NCI-H69 (cell line): ENCODE data around the gene SLC38A1.
"Not testable (repeated sequence)": the region's sequence is repeated elsewhere in the genome, so short reads cannot be mapped to it uniquely, and the experiment has no call there.

Experiments used
- DNase-seq: peaks from one replicate; lab custom pipeline; 2025; lab: John Stamatoyannopoulos, UW

The SLC38A1 gene

DNA sequence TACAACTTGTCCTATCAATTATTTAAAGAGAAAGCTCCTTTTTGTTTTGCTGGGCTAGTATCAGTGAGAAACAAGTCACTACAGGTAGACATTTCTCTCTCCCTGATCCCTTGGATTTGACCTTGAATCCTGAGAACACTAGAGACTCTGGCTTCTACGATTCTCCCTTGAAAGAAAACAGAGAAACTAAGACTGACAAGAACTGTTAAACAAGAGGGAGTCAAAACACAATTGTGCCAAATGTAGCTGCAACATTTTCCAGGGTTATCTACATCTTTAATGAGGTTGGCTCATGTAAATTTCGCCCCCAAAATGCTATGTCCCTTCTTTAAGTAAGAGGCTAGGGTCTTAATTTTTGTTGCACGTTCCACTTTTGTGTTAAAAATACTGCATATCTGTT, 62.4 kb downstream of the SLC38A1 start:
- DNase-seq, result no peak

- no peak for DNase-seq
Observed at GRCh38 chr12:46205294-46205693, 63.5 kb downstream of the SLC38A1 start.

- no peak for DNase-seq
Observed at GRCh38 chr12:46201284-46201789, 67.5 kb downstream of the SLC38A1 start.

DNA sequence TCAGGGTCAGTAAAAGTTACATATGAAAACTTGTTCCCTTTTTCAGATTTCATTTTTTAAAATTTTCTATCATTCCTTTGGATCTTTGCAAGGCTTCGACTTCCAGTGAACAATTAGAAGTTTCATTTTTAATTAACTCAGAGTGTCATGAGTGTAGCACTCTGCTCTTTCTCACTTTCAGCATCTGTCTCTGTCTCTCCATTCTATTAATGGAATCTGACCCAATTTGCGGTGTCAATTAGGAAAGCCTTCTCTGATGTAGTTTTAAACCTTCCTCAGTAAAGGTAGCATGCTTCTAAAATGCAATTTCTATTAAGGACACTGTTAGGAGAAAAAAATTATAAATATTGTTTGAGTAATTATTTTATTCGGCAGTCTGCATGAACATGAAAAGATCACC, 68.3 kb downstream of the SLC38A1 start:
- no peak for DNase-seq

DNA sequence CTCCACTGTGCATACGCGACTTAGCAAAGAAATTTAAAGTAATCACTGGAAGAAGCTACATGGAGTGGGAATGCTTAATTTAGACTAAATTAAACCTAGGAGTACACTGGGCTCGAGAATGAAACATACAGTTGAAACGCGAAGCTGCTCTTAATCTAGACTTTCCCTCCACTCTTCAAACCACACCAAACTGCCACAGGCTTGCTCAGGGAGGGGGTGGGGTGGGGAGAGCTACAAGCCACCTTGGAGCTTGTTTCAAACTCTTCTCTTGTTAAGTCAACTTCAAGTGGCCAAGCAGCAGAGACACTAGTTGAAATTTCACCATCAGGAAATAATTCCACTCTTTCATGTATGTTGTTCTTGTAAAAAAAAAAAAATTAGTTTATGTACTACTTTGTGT, 69.9 kb downstream of the SLC38A1 start:
- DNase-seq, result no peak

DNA sequence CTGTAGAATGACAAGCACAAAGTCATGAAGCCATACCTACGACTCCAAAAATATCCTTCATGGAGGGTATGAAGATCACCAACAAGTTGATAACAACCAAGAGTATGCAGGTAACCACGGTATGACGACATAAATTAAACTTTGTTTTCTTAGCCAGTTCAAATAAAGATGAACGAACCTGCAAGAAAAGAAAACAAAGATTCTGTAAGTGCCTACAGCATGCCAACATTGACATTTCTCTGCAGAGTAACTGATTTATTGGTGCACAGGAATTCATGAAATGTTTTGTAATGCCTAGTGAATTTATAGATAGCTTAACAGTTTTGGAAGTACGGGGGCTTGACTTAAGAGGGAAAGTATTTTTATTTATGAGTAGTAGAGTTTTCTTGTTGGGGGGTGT, 71.0 kb downstream of the SLC38A1 start:
- no peak for DNase-seq

GRCh38 chr12:46190533-46190932, 78.3 kb downstream of the SLC38A1 start:
- not testable (repeated sequence) for DNase-seq

DNA sequence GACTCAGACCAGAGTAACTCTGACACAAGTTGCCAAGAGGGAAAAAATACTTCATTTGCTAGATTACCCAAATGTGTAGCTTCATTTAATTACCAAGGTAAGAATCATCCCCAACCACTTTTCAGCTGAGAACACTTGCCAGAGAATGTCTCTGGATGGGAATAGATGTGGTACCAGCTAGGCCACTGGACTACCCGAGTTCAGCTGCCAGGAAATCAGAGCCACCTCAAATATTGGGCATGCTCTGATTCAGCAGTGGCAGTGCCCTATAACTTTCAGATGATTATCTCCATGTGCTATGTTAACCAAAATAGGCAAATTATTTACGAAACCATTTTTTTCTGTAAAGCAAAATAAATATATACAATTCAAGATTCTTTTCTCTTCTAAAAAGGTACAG, 80.7 kb downstream of the SLC38A1 start:
- no peak for DNase-seq

- DNase-seq, result no peak
Observed at GRCh38 chr12:46187023-46187422, 81.8 kb downstream of the SLC38A1 start.

- no peak for DNase-seq
Observed at GRCh38 chr12:46186088-46186487, 82.8 kb downstream of the SLC38A1 start.

DNA sequence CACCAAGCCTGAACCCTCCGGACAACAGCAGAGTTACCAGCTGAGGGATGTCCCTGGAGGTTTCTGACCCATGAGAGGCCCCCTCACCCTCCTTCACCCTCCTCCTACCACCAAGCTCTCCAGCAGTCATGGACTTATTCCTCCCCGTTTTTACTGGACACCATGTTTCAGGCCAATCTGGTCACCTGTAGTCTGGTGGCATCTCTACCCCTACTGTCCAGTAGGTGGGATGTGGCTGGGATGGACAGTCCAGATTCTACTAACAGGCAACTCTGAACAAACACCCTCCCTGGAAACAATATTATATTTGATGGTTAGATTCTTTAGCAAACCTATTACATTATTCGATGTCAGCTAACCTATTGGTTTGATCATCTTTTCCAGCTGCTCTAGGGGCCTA, 83.2 kb downstream of the SLC38A1 start:
- no peak for DNase-seq

GRCh38 chr12:46184798-46185595, 83.8 kb downstream of the SLC38A1 start:
- DNase-seq, result no peak

- no peak for DNase-seq
Observed at GRCh38 chr12:46183112-46183511, 85.7 kb downstream of the SLC38A1 start.

- no peak for DNase-seq
Observed at GRCh38 chr12:46181465-46181864, 87.4 kb downstream of the SLC38A1 start.

DNA sequence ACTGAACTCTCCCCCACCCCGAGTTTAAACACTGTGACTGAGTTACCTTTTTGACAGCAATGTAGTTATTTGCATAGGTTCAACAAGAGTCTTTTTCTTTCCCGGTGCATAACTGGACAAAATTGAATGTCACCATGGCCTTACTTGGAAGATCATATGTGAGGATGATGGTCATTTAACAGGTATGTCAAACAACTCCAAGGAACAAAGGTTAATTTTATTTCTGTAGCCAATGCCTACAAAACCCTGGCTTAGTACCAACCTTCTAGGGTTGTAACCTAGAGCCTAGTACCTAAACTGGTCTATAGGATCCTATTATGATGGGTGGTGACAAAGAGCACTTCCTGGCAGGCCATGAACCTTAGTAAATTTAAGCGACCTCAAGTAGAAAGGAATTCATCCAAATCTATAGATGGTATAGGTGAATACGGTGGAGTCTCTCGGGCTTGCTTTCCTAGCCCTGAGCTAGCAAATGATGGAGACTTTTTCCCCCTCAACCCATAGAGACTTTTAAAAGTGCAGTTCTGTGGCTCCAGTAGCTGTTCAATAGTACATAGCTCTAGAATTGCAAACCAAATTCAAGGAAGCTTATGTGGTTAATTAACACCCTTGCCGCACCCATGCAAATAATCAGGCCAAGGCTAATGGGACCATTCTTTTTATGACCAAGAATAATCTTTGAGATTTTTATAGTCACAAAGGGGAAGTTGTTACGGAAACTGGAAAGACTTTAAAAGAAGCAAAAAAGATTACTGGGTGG, 89.0 kb downstream of the SLC38A1 start:
- DNase-seq, result no peak

DNA sequence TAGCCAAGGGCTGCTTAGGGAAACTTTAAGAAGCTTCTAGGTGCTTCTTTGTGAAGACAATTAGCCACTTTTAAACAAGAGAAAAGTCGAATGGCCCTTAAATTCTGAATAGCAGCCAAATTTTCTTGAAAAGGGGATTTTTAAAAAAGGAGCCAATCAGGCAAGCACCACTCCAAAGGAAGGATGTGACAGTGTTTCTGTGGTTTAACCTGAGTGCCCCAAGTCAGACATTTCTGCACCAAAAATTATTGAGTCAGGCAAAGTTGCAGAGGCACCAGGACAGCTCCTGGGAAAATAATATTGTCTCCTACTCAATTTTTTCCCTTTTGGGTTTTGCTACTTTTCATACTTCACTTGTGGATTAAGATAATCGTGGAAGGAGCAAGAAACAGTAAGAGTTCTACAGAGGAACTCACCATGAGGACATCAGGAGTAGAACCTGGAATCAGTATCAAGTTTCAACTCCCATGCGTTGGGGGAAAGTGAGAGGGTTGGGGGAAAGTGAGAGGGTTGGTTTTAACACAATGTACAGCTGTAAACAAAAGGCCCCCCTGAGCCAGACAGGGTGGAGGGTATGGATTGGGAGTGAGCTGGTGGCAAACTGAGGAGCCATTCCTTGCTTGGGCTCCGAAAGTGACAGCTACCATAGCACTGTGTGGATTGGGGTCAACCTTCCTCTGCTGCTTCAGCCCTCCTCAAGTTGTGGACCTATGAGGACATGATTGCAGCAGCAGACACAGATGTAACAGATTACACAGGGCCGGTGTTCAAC, 90.8 kb downstream of the SLC38A1 start:
- DNase-seq, result no peak

DNA sequence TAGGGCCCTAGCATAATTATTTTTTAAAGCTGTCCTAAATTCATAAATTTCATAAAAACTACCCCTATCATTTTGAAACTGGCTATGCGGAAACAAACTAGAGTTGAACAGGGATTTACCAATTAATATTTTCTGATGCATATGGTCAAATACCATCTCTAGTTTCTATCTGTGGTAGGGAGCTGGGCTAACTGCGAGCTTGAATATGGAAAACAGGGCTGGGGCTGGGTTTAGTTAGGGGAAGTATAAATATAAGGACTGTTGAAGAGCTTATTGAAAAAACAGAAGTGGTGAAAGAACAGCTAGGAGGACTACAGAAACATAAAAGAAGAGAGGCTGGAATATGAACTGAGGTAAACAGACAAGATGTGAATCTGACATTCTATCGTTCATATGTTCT, 91.8 kb downstream of the SLC38A1 start:
- DNase-seq, result no peak

DNA sequence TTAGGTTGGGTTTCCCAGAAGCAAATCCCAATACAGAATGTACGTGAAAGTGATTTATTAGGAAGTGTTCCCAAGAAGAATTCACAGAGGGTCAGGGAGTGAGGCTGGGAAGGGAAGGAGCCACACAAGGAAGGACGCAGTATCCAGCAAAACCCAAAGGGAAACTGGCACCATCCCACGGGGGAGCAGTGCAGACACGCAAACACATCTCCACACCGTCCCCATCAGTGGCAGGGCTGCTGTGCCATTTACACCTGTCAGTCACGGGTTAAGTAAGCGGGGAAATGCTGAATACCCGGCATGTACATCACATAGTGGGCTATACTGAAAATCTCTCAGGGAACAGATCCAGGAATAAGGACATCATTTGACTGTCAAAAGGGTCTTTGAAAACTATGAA, 93.9 kb downstream of the SLC38A1 start:
- DNase-seq, result no peak

DNA sequence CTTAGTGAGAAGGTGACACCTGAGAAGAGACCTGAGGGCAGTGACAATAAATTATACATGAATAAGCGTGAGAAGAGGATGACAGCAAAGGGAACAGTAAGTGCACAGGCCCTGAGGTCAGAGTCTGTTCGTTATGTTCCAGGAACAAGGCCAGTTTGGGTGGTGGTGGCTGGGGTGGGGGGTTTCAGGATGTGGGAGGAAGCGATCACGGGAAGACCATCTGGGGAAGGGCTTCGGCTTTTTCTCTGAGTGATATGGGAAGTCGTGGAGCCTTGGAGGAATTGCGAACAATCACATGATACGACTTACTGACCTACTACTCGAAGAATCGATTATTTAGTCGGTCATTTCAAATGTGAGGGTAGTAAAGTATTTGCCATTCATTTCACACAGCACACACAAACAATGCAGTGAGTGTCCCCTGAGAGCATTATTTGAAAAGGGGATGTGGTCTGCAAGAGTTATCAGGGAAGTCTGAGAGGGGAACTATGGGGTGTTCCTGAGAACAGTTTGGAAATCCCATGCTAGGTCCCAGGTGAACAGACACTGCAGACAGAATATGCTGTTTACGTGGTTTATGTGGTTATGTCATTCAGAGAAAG, 94.7 kb downstream of the SLC38A1 start:
- DNase-seq, result no peak

- DNase-seq, result no peak
Observed at GRCh38 chr12:46168426-46168825, 100.4 kb downstream of the SLC38A1 start.

DNA sequence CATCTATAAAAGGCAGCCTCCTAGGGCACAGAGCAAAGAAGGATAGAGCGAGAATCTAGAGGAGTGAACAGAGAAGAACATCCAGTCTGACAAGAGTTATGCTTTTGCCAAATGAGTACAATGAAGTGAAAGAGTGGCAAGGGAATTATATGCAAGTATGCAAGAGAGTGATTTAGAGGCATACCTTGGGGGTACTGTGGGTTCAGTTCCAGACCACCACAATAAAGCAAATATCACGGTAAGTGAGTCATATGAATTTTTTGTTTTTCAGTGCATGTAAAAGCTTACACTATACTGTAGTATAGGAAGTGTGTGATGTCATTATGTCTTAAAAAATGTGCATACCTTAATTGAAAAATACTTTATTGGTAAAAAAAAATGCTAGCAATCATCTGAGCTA, 101.4 kb downstream of the SLC38A1 start:
- no peak for DNase-seq

GRCh38 chr12:46165191-46165590, 103.7 kb downstream of the SLC38A1 start:
- no peak for DNase-seq
